Measurements from ENCODE around the gene P4HA1. TPM values are rescaled to one million over a fixed set of nuclear protein-coding genes. Genes with fewer than 3 reads are reported as not detected.
"Not testable (repeated sequence)": the region's sequence is repeated elsewhere in the genome, so short reads cannot be mapped to it uniquely, and the experiment has no call there.

The P4HA1 gene
- total RNA-seq, 1 donor from 2014 or later, result 71.6 TPM

DNA sequence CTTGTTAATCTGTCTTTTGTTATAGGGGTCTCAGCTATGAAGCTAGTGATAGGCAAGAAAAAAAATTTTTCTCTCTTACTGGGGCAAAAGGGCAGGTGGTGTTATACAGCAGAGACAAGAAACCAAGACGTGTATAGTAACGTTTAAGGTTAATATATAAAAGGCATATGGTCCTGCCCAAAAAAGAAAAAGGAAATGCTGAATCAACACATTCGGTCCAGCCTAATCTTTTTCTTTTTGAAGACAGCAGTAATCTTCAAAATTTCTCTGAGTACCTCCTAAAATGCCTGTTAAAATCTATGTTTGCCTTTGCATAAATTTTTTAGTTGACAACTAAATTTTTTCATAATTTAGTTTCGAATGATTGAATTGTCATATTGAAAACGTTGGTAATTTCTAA lies 54.5 kb downstream of the P4HA1 start:
- no peak for DNase-seq

DNA sequence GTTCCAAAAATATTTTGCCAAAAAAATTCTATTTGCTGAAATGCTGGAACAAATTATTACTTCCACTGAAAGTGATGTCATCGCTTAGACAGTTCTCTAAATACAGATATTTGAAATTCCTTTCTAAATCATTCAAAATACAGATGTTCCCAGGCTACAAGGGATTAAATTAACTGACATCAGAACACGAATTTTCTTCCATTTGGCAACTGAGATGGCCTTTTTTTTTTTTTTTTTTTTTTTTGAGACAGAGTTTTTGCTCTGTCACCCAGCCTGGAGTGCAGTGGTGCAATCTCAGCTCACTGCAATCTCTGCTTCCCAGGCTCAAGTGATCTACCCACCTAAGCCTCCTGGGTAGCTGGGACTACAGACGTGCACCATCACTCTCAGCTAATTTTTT lies 57.0 kb downstream of the P4HA1 start:
- peak; percentile 12 for DNase-seq

DNA sequence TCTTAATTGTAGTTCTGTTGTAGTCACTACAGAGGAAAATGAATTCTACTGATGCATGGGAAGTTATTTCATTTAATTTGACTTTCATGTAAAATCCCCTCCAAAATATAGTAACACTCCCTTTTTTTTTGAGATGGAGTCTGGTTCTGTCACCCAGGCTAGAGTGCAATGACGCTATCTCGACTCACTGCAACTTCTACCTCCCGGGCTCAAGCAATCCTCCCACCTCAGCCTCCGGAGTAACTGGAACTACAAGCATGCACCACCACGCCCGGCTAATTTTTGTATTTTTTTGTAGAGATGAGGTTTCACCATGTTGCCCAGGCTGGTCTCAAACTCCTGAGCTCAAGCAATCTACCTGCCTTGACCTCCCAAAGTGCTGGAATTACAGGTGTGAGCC lies 60.4 kb downstream of the P4HA1 start:
- not testable (repeated sequence) for DNase-seq

DNA sequence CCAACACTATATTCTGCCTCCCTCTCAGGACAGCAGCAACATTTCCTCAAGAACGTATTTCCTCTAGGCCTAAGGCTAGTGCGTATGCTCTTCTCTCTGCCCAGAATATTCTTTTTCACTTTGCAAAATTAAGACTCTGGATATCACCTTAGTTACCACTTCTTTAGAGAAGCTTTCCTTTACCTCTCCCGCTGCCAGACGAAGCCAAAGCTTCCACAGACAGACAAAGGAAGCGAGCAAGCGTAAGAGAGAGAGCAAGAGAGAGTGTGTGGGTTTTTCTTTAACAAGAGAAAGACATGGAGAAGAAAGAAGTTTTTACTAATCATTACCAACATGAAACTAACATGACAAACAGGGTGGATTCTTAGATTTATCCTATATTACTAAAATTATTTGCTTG lies 64.1 kb downstream of the P4HA1 start:
- no peak for DNase-seq

- not testable (repeated sequence) for DNase-seq
These were observed 70.0 kb downstream of the P4HA1 start for GRCh38 chr10:73026623-73027022.

GRCh38 chr10:73023455-73024070 lies 73.1 kb downstream of the P4HA1 start:
- DNase-seq, result not testable (repeated sequence)

GRCh38 chr10:73022961-73023360 lies 73.7 kb downstream of the P4HA1 start:
- not testable (repeated sequence) for DNase-seq

GRCh38 chr10:73021538-73022164 lies 75.0 kb downstream of the P4HA1 start:
- DNase-seq, result not testable (repeated sequence)

DNA sequence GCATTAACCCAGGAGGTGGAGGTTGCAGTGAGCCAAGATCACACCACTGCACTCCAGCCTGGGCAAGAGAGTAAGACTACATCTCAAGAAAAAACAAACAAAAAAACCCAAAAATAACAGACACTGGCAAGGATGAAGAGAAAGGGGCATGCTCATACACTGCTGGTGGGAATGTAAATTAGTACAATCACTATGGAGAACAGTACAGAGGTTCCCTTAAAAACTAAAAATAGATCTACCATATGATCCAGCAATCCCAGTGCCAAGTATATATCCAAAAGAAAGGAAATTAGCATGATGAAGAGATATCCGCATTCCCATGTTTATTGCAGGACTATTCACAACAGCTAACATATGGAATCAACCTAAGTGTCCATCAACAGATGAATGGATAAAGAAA lies 75.6 kb downstream of the P4HA1 start:
- DNase-seq, result no peak

DNA sequence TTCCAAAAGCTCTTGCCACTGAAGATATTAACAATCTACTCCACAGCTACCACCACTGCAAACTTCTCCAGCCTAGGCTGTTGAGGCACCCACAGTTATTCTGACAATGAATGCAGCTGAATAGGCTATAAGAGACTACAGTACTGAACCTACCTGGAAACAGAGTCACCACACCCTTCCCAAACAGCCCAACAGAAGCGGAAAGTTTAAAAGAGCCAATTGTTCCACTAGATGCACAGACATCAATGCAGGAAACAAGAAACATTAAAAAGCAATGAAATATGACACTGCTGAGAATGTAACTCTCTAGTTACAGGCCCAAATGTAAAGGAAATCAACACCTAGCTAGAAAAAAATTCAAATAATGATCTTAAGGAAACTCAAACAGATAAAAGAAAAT lies 77.6 kb downstream of the P4HA1 start:
- DNase-seq, result no peak

DNA sequence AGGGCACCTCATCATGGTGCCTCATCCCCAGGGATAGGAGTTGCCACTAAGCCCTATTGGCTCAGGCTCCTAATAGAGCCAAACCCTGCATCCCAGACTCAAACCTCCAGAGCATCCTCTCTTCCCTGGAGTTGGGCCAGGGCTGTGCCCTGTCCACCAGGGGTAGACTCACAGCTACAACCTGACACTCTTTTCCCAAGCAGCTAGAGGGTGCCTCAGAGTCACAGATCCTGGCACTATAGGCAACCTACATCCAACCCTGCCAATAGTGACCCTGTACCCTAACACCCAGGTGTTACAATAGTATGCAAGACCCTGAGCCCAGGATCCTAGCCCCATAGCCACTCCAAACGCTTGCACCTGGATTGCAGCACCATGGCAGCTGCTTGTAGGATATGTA lies 78.0 kb downstream of the P4HA1 start:
- DNase-seq, result no peak

- peak; percentile 68 for DNase-seq
These were observed 78.6 kb downstream of the P4HA1 start for GRCh38 chr10:73017955-73018480.

GRCh38 chr10:73015779-73016178 lies 80.9 kb downstream of the P4HA1 start:
- DNase-seq, result no peak

DNA sequence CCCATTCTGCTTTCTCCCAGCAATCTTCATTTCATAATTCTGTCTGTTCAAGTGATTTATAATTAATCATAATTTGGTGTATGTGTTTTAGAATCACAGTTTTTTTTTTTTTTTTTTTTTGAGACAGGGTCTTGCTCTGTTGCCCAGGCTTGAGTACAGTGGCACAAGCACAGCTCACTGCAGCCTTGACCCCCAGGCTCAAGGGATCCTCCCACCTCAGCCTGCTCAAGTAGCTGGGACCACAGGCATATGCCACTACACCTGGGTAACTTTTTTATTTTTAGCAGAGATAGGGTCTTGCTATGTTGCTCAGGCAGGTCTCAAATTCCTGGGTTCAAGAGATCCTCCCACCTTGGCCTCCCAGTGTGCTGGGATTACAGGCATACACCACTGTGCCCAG lies 92.8 kb downstream of the P4HA1 start:
- DNase-seq, result no peak

DNA sequence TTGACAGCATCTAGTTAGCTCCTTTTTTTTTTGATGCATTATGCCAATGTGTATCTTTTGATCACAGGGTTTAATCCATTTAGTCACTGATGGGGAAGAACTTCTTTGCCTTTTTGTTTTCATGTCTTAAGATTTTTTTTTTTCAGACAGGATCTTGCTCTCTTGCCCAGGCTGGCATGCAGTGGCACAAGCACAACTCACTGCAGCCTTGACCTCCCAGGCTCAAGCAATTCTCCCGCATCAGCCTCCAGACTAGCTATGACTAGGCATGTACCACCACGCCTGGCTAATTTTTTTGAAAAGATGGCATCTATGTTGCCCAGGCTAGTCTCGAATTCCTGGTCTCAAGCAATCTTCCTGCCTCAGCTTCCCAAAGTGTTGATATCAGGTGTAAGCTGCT lies 95.7 kb downstream of the P4HA1 start:
- no peak for DNase-seq

GRCh38 chr10:72997099-72997498 lies 99.6 kb downstream of the P4HA1 start:
- no peak for DNase-seq

- DNase-seq, result not testable (repeated sequence)
These were observed 101.2 kb downstream of the P4HA1 start for GRCh38 chr10:72995459-72995858.

GRCh38 chr10:72989771-72990170 lies 106.9 kb downstream of the P4HA1 start:
- not testable (repeated sequence) for DNase-seq

- DNase-seq, result not testable (repeated sequence)
These were observed 112.0 kb downstream of the P4HA1 start for GRCh38 chr10:72984618-72985017.

GRCh38 chr10:72981882-72982529 lies 114.7 kb downstream of the P4HA1 start:
- no peak for DNase-seq

- no peak for DNase-seq
These were observed 115.4 kb downstream of the P4HA1 start for GRCh38 chr10:72981028-72981881.

DNA sequence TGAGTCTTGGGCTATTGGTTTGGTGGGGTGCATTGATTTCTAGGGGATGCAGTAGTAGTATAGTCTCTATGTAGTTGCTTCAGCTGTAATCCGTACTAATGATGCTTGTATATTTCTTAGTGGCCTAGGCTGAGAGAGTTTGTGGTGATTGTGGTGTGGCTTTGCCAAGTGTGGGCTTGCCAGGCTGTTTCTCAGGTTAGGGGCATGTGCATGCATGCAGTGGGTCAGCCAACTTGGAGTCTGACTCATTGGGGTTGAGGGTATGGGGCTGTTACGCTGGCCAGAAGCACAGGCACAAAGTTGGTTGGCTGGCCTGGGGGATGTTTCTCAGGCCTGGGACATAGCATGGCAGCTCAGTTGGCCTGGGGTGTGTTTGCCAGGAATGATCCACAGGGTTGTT lies 116.3 kb downstream of the P4HA1 start:
- no peak for DNase-seq

DNA sequence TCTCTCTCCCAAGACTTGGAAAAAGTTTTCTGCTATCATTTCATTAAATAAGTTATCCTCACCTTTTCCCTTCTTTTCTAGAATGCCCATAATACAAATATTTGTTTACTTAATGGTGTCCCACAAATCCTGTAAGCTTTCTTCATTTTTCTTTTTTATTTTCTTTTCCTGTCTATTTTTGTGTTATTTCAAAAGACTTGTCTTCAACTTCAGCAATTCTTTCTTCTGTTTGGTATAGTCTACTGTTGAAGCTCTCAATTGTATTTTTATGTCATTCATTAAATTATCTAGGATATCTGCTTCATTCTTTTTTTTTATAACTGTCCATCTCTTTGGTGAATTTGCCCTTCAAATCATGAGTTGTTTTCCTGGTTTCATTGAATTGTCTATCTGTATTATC lies 117.0 kb downstream of the P4HA1 start:
- DNase-seq, result no peak

All from tongue (tissue), 2 donors.